ENCODE data around the gene SPDEF. TPM values are rescaled to one million over a fixed set of nuclear protein-coding genes. Genes with fewer than 3 reads are reported as not detected.

The SPDEF gene
- total RNA-seq, 1 experiment from 2014 or later: 0.85 TPM

- H2AFZ ChIP-seq: no peak overlapping the region
- POLR2A ChIA-PET (ENCODE audit: unreplicated experiment): no interaction called here
- no peaks in the 10 kb centered on the region for H3K79me2 ChIP-seq (ENCODE audit: low read depth)
- H3K27ac ChIP-seq: no peak overlapping the region
- no peaks in the 10 kb centered on the region for H3K27me3 ChIP-seq (ENCODE audit: insufficient read depth, low read depth)
- H3K4me1 ChIP-seq (replicated peaks; ENCODE audit: insufficient read depth): peaks cover 47% of the 10 kb centered on the region
- no peaks in the 10 kb centered on the region for H4K20me1 ChIP-seq (ENCODE audit: insufficient read depth)
- no TSS peak for BruUV-seq (replicated peaks)
- DNase-seq: peak in 1 of 2 experiments; percentile 29
- intact Hi-C loops (cut with micrococcal nuclease; ENCODE audit: unreplicated experiment): no loop called here
- H3K36me3 ChIP-seq (ENCODE audit: low read depth): no peaks in the 10 kb centered on the region
- TF ChIP-seq CTCF (conservative IDR thresholded peaks at IDR 0.05): no peak
- no peak for TF ChIP-seq EZH2 (IDR thresholded peaks at IDR 0.05; ENCODE audit: low read depth)
- H3K4me3 ChIP-seq: no peak overlapping the region
- H3F3A ChIP-seq (ENCODE audit: insufficient read depth, low read depth): peaks cover 6% of the 10 kb centered on the region; the same call in 1 of the 2 replicates
- no peaks in the 10 kb centered on the region for H3K9me2 ChIP-seq (ENCODE audit: insufficient read depth)
- peaks cover under 1% of the 10 kb centered on the region; the same call in 1 of the 2 replicates for H3K9me3 ChIP-seq (ENCODE audit: insufficient read depth, low read depth)
- CTCF ChIA-PET: no interaction called here
- peak overlapping the region; percentile 49 for H3K4me2 ChIP-seq
These were observed 3.0 kb downstream of the SPDEF start for GRCh38 chr6:34553146-34553545.

- Histone ChIP-seq H3K9me3 (ENCODE audit: insufficient read depth, low read depth) (no peaks in the 10 kb centered on the region), H2AFZ (no peak overlapping the region), H3F3A (ENCODE audit: insufficient read depth, low read depth) (peaks cover 6% of the 10 kb centered on the region; the same call in 1 of the 2 replicates), H3K4me2 (peak overlapping the region; percentile 43), H3K27ac (no peak overlapping the region), H3K4me3 (no peak overlapping the region), H3K4me1 (replicated peaks; ENCODE audit: insufficient read depth) (peaks cover 52% of the 10 kb centered on the region), H3K9me2 (ENCODE audit: insufficient read depth) (no peaks in the 10 kb centered on the region), H3K79me2 (ENCODE audit: low read depth) (no peaks in the 10 kb centered on the region), H4K20me1 (ENCODE audit: insufficient read depth) (no peaks in the 10 kb centered on the region), H3K36me3 (ENCODE audit: low read depth) (no peaks in the 10 kb centered on the region), H3K27me3 (ENCODE audit: insufficient read depth, low read depth) (no peaks in the 10 kb centered on the region)
- intact Hi-C loops (cut with micrococcal nuclease; ENCODE audit: unreplicated experiment): no loop called here
- POLR2A ChIA-PET (ENCODE audit: unreplicated experiment): no interaction called here
- DNase-seq: no peak
- CTCF ChIA-PET: no interaction called here
- TF ChIP-seq EZH2 (IDR thresholded peaks at IDR 0.05; ENCODE audit: low read depth): no peak
- no peak for TF ChIP-seq CTCF (conservative IDR thresholded peaks at IDR 0.05)
- BruUV-seq (replicated peaks): no TSS peak
These were observed 3.5 kb downstream of the SPDEF start for GRCh38 chr6:34552620-34553019.

- Histone ChIP-seq H3K9me2 (ENCODE audit: insufficient read depth) (no peaks in the 10 kb centered on the region), H4K20me1 (ENCODE audit: insufficient read depth) (no peaks in the 10 kb centered on the region), H3K9me3 (ENCODE audit: insufficient read depth, low read depth) (no peaks in the 10 kb centered on the region), H3K4me2 (no peak overlapping the region), H3K4me3 (no peak overlapping the region), H3K27me3 (ENCODE audit: insufficient read depth, low read depth) (no peaks in the 10 kb centered on the region), H2AFZ (no peak overlapping the region), H3K36me3 (ENCODE audit: low read depth) (no peaks in the 10 kb centered on the region), H3K27ac (no peak overlapping the region), H3F3A (ENCODE audit: insufficient read depth, low read depth) (peaks cover 6% of the 10 kb centered on the region; the same call in 1 of the 2 replicates), H3K79me2 (ENCODE audit: low read depth) (no peaks in the 10 kb centered on the region), H3K4me1 (replicated peaks; ENCODE audit: insufficient read depth) (peaks cover 60% of the 10 kb centered on the region)
- POLR2A ChIA-PET (ENCODE audit: unreplicated experiment): no interaction called here
- BruUV-seq (replicated peaks): no TSS peak
- DNase-seq: no peak
- CTCF ChIA-PET: no interaction called here
- TF ChIP-seq EZH2 (IDR thresholded peaks at IDR 0.05; ENCODE audit: low read depth) (no peak), CTCF (conservative IDR thresholded peaks at IDR 0.05) (no peak)
- intact Hi-C loops (cut with micrococcal nuclease; ENCODE audit: unreplicated experiment): no loop called here
These were observed 4.4 kb downstream of the SPDEF start for GRCh38 chr6:34551720-34552119.
